Loucy (cell line): ENCODE data around the gene FCHSD2.

Experiments used
- CTCF ChIP-seq: fragments of 200-600 bp; sonication (generic); conservative IDR thresholded peaks from 2 replicates; pipeline ENCODE4 v1.5.1; 2014; ENCODE audit warnings: mild to moderate bottlenecking, antibody characterized with exemption, low read length
- EZH2phosphoT487 ChIP-seq: fragments of 200-600 bp; IDR thresholded peaks from 2 replicates; pipeline ENCODE4 v1.6.1; 2018; ENCODE audit warnings: antibody characterized with exemption, mild to moderate bottlenecking, moderate library complexity, borderline replicate concordance

DNA sequence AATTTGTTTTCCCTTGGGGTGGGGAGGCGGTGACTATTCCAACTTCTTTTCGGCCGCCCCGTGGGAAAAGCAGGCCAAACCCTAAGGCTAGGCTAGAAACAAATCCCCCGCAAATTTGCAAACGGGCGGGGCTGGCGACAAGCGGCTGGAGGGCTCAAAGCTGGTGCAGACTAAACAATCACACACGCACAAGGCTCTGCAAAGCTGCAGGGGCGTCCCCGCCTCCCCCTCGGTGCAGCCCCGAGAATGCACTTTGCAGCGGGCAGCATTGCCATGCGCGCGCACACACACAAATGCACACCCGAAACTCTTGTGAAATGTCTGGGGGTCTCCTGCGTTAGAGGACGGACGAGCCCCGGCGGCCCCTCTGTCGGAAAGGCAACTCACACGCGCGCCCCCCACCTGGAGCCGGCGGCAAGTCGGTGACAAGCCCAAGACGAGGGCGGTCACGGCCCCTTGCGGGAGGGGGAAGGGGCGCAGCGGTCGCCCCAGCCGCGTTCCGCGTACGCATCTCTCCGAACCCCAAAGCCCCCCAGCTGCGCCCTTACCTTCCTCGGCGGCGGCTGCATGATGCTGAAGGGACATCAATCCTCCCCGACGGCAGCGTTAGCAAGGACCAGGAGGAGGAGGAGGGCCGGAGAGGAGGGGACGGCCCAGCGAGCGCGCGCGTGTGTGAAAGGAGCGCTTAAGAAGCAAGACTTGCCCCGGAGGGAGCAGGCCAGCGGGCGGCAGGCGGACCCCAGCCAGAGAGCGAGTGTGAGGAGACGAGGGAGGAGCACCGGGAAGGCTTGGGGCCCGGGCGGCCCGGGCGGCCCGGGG lies 600 bp downstream of the FCHSD2 start:
- TF ChIP-seq CTCF (no peak), EZH2phosphoT487 (no peak)
